Gastroesophageal sphincter (tissue), 4 donors: ENCODE measurements around the gene TEKTIP1. TPM values are rescaled to one million over a fixed set of nuclear protein-coding genes. Genes with fewer than 3 reads are reported as not detected.

ENCODE experiments used
- ATAC-seq: fragments of 150-250 bp; one replicate; pipeline ENCODE4 v1.9.1; 2016; ENCODE audit warnings: mild to moderate bottlenecking, moderate library complexity
- H3K27ac ChIP-seq, 4 donors: fragments of 200-600 bp; sonication (generic) in 3 of 4; 1 replicate in 3 of 4; 2 replicates in 1 of 4; pipeline ENCODE4 v1.5.1; 2016 to 2019
- H3K27me3 ChIP-seq: fragments of 200-600 bp; sonication (generic); one replicate; pipeline ENCODE4 v1.5.1; 2019
- H3K36me3 ChIP-seq, 2 donors: fragments of 200-600 bp; sonication (generic); one replicate each; pipeline ENCODE4 v1.5.1; 2019; ENCODE audit warnings: control low read depth in 1 of 2
- H3K4me1 ChIP-seq, 3 donors: fragments of 200-600 bp; sonication (generic); 1 replicate in 2 of 3; 2 replicates in 1 of 3; pipeline ENCODE4 v1.5.1; 2016 to 2019; ENCODE audit warnings: control low read depth in 2 of 3
- H3K4me3 ChIP-seq, 2 donors: fragments of 200-600 bp; sonication (generic); one replicate each; pipeline ENCODE4 v1.5.1; 2019; ENCODE audit warnings: mild to moderate bottlenecking in 1 of 2, moderate library complexity in 1 of 2
- H3K9me3 ChIP-seq, 3 donors: fragments of 200-600 bp; sonication (generic); one replicate each; pipeline ENCODE4 v1.5.1; 2017 to 2019; ENCODE audit warnings: control low read depth in 2 of 3
- CTCF ChIP-seq, 4 experiments: fragments of 200-600 bp in 2 of 4; fragments of 450-650 bp in 2 of 4; sonication (generic) in 1 of 4; IDR thresholded peaks; one replicate each; pipeline ENCODE4 v1.5.1; 2017 to 2019; ENCODE audit warnings: antibody characterized with exemption in 4 of 4, mild to moderate bottlenecking in 2 of 4, moderate library complexity in 2 of 4
- EP300 ChIP-seq: sonication (generic); formaldehyde crosslinking; IDR thresholded peaks from one replicate; pipeline ENCODE4 v1.6.1; 2017; ENCODE audit warnings: antibody characterized with exemption, mild to moderate bottlenecking
- POLR2A ChIP-seq, 2 donors: fragments of 450-650 bp; IDR thresholded peaks; one replicate each; pipeline ENCODE4 v1.6.1; 2017; ENCODE audit warnings: antibody characterized with exemption in 2 of 2, mild to moderate bottlenecking in 2 of 2, moderate library complexity in 1 of 2
- POLR2AphosphoS5 ChIP-seq: sonication (generic); formaldehyde crosslinking; IDR thresholded peaks from one replicate; pipeline ENCODE4 v1.6.1; 2017; ENCODE audit warnings: antibody characterized with exemption
- WGBS, 2 donors: methylation state at CpG; one replicate each; pipeline ENCODE4 v1.1.5; 2018; ENCODE audit warnings: low coverage in 1 of 2; 5-methylcytosine and 5-hydroxymethylcytosine counted together
- total RNA-seq, 4 donors: library from RNA; depleted of rRNA; stranded (reverse); fragments of >200 nt; gene quantifications; one replicate each; pipeline ENCODE4 v1.1.0, GENCODE V29; 2016

The TEKTIP1 gene
- total RNA-seq, 4 donors from 2014 or later, result not detected

- Histone ChIP-seq H3K27me3 (no peaks in the 10 kb centered on the region), H3K4me3 (no peak overlapping the region), H3K36me3 (peaks cover 0 to 80% of the 10 kb centered on the region in 2 donors), H3K27ac (no peak overlapping the region), H3K9me3 (no peaks in the 10 kb centered on the region), H3K4me1 (peaks cover 0 to 2% (median 0%) of the 10 kb centered on the region in 3 donors)
- no peak for TF ChIP-seq EP300
- TF ChIP-seq POLR2AphosphoS5, result no peak
- TF ChIP-seq POLR2A (IDR thresholded peaks at IDR 0.05), result no peak
- no peak for TF ChIP-seq CTCF (IDR thresholded peaks at IDR 0.05)
- WGBS, 2 donors, result 87 to 90% methylated on average over 6 to 9 of the region's 14 CpGs
- no peak for ATAC-seq
These were observed 45.3 kb upstream of the TEKTIP1 start for GRCh38 chr19:3493651-3494050.

DNA sequence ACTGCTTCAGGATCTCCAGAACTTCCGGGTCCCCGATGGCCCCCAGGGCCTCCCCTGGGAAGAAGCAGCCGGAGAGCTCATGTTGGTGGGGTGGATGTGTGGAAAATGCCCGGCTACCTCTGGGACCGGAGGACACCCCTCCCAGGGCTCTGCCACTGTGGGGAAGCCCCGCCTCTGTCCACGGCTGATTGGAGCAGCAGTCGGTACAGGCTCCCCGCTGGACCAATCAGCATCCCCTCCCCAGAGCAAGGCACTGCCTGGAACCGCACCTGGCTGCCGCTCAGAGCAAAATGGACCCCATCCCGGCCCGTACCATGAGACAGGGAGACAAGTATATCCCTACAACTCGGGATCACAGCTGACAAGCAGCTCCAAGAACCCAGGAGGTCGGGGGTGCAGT, 44.9 kb upstream of the TEKTIP1 start:
- Histone ChIP-seq H3K27me3 (no peaks in the 10 kb centered on the region), H3K36me3 (peaks cover 0 to 80% of the 10 kb centered on the region in 2 donors), H3K4me1 (peaks cover 0 to 6% (median 0%) of the 10 kb centered on the region in 3 donors), H3K9me3 (no peaks in the 10 kb centered on the region), H3K27ac (no peak overlapping the region), H3K4me3 (no peak overlapping the region)
- TF ChIP-seq POLR2AphosphoS5 (no peak), POLR2A (IDR thresholded peaks at IDR 0.05) (no peak), EP300 (no peak)
- no peak for ATAC-seq
- 100% methylated on average over 1 of the region's 15 CpGs; no CpG with 5 or more reads in 1 of the 2 donors for WGBS, 2 donors

GRCh38 chr19:3494559-3494958, 44.4 kb upstream of the TEKTIP1 start:
- Histone ChIP-seq H3K27ac (no peak overlapping the region), H3K4me1 (peaks cover 0 to 11% (median 4%) of the 10 kb centered on the region in 3 donors), H3K4me3 (no peak overlapping the region), H3K9me3 (no peaks in the 10 kb centered on the region), H3K27me3 (no peaks in the 10 kb centered on the region), H3K36me3 (peaks cover 0 to 80% of the 10 kb centered on the region in 2 donors)
- TF ChIP-seq EP300, result no peak
- no peak for TF ChIP-seq CTCF (IDR thresholded peaks at IDR 0.05)
- no peak for ATAC-seq
- 90 to 92% methylated on average over 4 to 12 of the region's 18 CpGs for WGBS, 2 donors

- H3K9me3 ChIP-seq, result no peaks in the 10 kb centered on the region
- H3K27ac ChIP-seq, result no peak overlapping the region
- H3K4me1 ChIP-seq, result peaks cover 0 to 25% (median 7%) of the 10 kb centered on the region in 3 donors
- no peak for TF ChIP-seq EP300
- no peak for TF ChIP-seq POLR2AphosphoS5
- TF ChIP-seq POLR2A (IDR thresholded peaks at IDR 0.05), result no peak
- no peak for TF ChIP-seq CTCF (IDR thresholded peaks at IDR 0.05)
- H3K4me3 ChIP-seq, result no peak overlapping the region
- ATAC-seq, result no peak
- no peaks in the 10 kb centered on the region for H3K27me3 ChIP-seq
- 92 to 100% methylated on average over 5 to 6 of the region's 32 CpGs for WGBS, 2 donors
- peaks cover 0 to 60% of the 10 kb centered on the region in 2 donors for H3K36me3 ChIP-seq
These were observed 42.3 kb upstream of the TEKTIP1 start for GRCh38 chr19:3496392-3497273.

DNA sequence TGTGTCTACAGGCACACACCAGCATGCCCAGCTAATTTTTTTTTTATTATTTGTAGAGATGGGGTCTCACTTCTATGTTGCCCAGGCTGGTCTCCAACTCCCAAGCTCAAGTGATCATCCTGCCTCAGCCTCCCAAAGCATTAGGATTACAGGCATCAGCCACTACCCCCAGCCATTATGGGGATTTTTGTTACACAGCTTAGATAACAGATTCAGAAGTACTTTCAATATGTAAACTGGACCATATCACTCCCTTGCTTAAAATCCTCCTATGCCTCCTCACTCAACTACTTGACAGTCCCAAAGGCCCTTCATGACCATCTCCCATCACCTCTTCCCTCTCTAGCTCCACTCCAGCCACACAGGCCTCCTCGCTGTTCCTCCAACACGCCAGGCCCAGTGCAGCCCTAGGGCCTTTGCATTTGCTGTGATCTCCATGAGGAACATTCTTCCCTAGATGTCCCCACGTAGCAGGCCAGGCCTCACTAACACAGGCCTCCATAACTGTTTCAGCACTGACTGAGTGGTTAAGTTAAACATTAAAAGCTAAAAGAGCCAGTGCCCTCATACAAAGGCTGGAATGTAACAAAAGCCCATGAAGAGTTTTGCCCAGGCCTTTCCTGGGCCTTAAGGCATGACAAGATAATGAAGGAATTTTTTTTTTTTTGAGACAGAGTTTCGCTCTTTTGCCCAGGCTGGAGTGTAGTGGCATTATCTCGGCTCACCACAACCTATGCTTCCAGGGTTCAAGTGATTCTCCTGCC, 41.0 kb upstream of the TEKTIP1 start:
- no peak for ATAC-seq
- TF ChIP-seq POLR2A (IDR thresholded peaks at IDR 0.05) (no peak), CTCF (IDR thresholded peaks at IDR 0.05) (no peak), POLR2AphosphoS5 (no peak), EP300 (no peak)
- Histone ChIP-seq H3K9me3 (no peaks in the 10 kb centered on the region), H3K27me3 (no peaks in the 10 kb centered on the region), H3K36me3 (peaks cover 0 to 47% of the 10 kb centered on the region in 2 donors), H3K4me3 (no peak overlapping the region), H3K27ac (no peak overlapping the region), H3K4me1 (peaks cover 0 to 25% (median 7%) of the 10 kb centered on the region in 3 donors)
- WGBS, 2 donors, result 96 to 98% methylated on average over 4 to 5 of the region's 5 CpGs
